GM21528 (cell line): ENCODE measurements around the gene PDIA6.

Source experiments
- ATAC-seq: cut with Tn5 transposase; IDR thresholded peaks from one replicate; pipeline ENCODE4 v1.9.1; 2021; ENCODE audit warnings: mild to moderate bottlenecking, moderate library complexity; ENCODE audit not compliant: unreplicated experiment, low FRiP score

PDIA6 gene

GRCh38 chr2:10765914-10766313 lies 46.7 kb downstream of the PDIA6 start:
- ATAC-seq = no peak

- ATAC-seq = no peak
Measured at GRCh38 chr2:10765461-10765860, 47.1 kb downstream of the PDIA6 start.

- ATAC-seq = no peak
Measured at GRCh38 chr2:10764896-10765295, 47.7 kb downstream of the PDIA6 start.

GRCh38 chr2:10764096-10764785 lies 48.3 kb downstream of the PDIA6 start:
- no peak for ATAC-seq

- no peak for ATAC-seq
Measured at GRCh38 chr2:10763461-10763800, 49.2 kb downstream of the PDIA6 start.

GRCh38 chr2:10762651-10763460 lies 49.7 kb downstream of the PDIA6 start:
- no peak for ATAC-seq

- no peak for ATAC-seq
Measured at GRCh38 chr2:10761591-10761990, 51.0 kb downstream of the PDIA6 start.

GRCh38 chr2:10760794-10761504 lies 51.6 kb downstream of the PDIA6 start:
- ATAC-seq = no peak

GRCh38 chr2:10759151-10759714 lies 53.4 kb downstream of the PDIA6 start:
- no peak for ATAC-seq

- ATAC-seq = no peak
Measured at GRCh38 chr2:10757814-10758286, 54.7 kb downstream of the PDIA6 start.

GRCh38 chr2:10755621-10756020 lies 57.0 kb downstream of the PDIA6 start:
- no peak for ATAC-seq

- no peak for ATAC-seq
Measured at GRCh38 chr2:10753876-10754275, 58.7 kb downstream of the PDIA6 start.

GRCh38 chr2:10753156-10753555 lies 59.4 kb downstream of the PDIA6 start:
- no peak for ATAC-seq

- ATAC-seq = no peak
Measured at GRCh38 chr2:10752236-10752635, 60.3 kb downstream of the PDIA6 start.

- ATAC-seq = no peak
Measured at GRCh38 chr2:10750610-10751009, 62.0 kb downstream of the PDIA6 start.

- ATAC-seq = no peak
Measured at GRCh38 chr2:10742666-10743065, 69.9 kb downstream of the PDIA6 start.

GRCh38 chr2:10741139-10741538 lies 71.4 kb downstream of the PDIA6 start:
- ATAC-seq = no peak

- no peak for ATAC-seq
Measured at GRCh38 chr2:10740226-10740625, 72.4 kb downstream of the PDIA6 start.

- no peak for ATAC-seq
Measured at GRCh38 chr2:10738192-10738591, 74.4 kb downstream of the PDIA6 start.

GRCh38 chr2:10733980-10734379 lies 78.6 kb downstream of the PDIA6 start:
- ATAC-seq = no peak

- no peak for ATAC-seq
Measured at GRCh38 chr2:10733566-10733925, 79.0 kb downstream of the PDIA6 start.
